Measurements from ENCODE around the gene PLAC8L1. TPM values are rescaled to one million over a fixed set of nuclear protein-coding genes. Genes with fewer than 3 reads are reported as not detected.

PLAC8L1 gene, protein sequence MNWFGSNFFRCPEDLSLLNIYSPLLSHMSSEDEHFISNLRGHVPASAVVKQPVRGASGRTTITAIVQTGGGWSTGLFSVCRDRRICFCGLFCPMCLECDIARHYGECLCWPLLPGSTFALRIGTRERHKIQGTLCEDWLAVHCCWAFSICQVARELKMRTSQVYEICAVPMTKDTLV
- total RNA-seq (2021; fragmentation: NEBNext Ultra II Directional; extraction: Animal tissue kit (Norgen Biotek cat#: 25700)): under 1 TPM in 3 of 6 experiments, not detected in 3; 0.38 to 0.61 (median 0.46) TPM
- long read RNA-seq: 0 reads

DNA sequence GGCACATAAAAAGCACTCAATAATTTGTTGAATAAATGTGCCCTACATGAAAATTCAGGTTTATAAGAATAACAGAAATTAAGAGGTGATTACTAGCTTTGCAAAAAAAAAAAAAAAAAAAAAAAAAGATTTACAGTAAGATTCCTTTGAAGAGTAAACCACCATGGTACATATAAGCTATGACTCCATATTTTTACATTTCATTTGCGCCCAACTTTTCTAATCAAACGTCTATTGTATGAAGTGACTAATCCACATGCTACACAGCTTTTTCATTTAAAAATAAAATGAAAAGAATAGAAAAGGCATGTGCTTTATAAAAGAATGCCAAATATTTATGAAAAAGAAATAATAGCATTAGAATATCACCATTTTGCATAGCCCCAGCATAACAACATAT lies at the start of gene PLAC8L1:
TSS of gene PLAC8L1 (minus strand) at position 101 of the 400 bp plus-strand sequence. CDS start 1,266 bp downstream, outside the sequence.
- no peak for DNase-seq
- Mint-ChIP-seq H3K27me3 (ENCODE audit: insufficient read depth) (no peaks in the 10 kb centered on the region), H3K4me3 (no peak within 1 kb of the TSS), H3K4me1 (ENCODE audit: low read depth) (peaks cover 6% of the 10 kb centered on the region), H3K27ac (no peak within 1 kb of the TSS), H3K9me3 (no peaks in the 10 kb centered on the region), H3K36me3 (ENCODE audit: low read depth) (peaks cover 6% of the 10 kb centered on the region; the same call in 1 of the 2 replicates)
- TF ChIP-seq, protein P1, sequence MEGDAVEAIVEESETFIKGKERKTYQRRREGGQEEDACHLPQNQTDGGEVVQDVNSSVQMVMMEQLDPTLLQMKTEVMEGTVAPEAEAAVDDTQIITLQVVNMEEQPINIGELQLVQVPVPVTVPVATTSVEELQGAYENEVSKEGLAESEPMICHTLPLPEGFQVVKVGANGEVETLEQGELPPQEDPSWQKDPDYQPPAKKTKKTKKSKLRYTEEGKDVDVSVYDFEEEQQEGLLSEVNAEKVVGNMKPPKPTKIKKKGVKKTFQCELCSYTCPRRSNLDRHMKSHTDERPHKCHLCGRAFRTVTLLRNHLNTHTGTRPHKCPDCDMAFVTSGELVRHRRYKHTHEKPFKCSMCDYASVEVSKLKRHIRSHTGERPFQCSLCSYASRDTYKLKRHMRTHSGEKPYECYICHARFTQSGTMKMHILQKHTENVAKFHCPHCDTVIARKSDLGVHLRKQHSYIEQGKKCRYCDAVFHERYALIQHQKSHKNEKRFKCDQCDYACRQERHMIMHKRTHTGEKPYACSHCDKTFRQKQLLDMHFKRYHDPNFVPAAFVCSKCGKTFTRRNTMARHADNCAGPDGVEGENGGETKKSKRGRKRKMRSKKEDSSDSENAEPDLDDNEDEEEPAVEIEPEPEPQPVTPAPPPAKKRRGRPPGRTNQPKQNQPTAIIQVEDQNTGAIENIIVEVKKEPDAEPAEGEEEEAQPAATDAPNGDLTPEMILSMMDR (IDR thresholded peaks at IDR 0.05): no peak

DNA sequence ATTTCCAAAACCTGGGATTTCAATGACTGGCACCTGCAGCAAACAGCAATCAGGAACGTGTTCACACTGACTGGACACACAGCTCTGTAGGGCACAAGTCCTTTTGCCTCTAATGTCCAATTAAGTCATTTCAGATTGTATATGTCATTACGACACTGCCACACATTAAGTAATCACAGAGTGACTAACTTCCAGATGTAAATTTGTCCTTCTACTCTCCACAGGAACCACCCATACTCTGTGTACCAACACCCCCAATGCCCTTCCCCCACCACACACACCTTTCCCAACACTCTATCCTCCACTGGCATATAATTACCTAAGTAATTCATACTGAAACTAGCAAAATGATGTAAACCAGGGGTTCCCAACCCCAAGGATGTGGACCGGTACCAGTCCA lies 46.6 kb upstream of the PLAC8L1 start:
- H3K4me1 Mint-ChIP-seq (ENCODE audit: low read depth): no peaks in the 10 kb centered on the region
- TF ChIP-seq, protein P1 (IDR thresholded peaks at IDR 0.05): no peak
- peaks cover 45% of the 10 kb centered on the region for H3K36me3 Mint-ChIP-seq (ENCODE audit: low read depth)
- no peak overlapping the region for H3K27ac Mint-ChIP-seq
- DNase-seq: no peak
- no peaks in the 10 kb centered on the region for H3K27me3 Mint-ChIP-seq (ENCODE audit: insufficient read depth)
- H3K4me3 Mint-ChIP-seq: no peak overlapping the region
- H3K9me3 Mint-ChIP-seq: no peaks in the 10 kb centered on the region

DNA sequence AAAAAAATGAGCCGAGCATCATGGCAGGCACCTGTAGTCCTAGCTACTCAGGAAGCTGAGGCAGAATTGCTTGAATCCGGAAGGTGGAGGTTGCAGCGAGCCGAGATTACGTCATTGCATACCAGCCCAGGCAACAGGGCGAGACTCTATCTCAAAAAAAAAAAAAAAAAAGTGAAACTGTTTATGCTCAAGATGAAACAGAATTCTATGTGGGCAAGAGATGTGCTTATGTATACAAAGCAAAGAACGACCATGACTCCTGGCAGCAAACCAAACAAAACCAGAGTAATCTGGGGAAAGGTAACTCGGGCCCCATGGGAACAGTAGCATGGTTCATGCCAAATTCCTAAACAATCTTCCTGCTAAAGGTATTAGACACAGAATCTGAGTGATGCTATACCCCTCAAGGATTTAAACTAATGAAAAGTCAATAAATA lies 32.6 kb upstream of the PLAC8L1 start:
- Mint-ChIP-seq H3K9me3 (no peaks in the 10 kb centered on the region), H3K27ac (no peak overlapping the region)
- no peak for DNase-seq

DNA sequence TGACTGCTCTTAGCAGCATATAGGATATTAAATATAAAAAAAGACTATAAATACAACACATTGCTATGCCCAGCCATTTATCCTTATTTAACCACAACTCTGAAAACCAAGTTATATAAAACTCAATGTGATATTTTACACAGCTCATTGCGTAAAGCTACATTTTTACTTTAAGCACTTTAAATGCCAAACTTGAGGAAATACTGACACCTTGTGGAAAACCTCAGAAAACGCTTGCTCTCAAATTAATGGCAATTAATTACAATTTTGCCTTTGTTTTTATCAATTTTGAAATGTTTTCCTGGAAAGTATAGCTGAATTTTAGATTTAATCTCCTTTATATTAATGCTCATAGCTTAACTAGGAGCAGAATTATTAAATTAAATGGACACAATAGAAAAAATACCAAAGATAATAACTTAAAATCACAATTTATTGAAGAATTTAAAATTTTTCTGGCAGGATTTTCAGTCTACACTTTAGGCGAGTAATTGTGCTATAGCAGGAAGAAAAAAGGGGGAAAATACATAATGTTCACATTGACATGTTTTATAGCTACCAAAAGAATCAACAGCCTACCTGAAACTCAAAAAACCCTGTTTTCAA lies 25.2 kb upstream of the PLAC8L1 start:
- peak; percentile 31 for DNase-seq
- Mint-ChIP-seq H3K9me3 (no peaks in the 10 kb centered on the region), H3K36me3 (ENCODE audit: low read depth) (peaks cover 15% of the 10 kb centered on the region), H3K27me3 (ENCODE audit: insufficient read depth) (peaks cover 2% of the 10 kb centered on the region), H3K4me3 (no peak overlapping the region), H3K4me1 (ENCODE audit: low read depth) (no peaks in the 10 kb centered on the region), H3K27ac (no peak overlapping the region)
- TF ChIP-seq, protein P1 (IDR thresholded peaks at IDR 0.05): peak; percentile 83

More for the DNA sequence above, 32.6 kb upstream of the PLAC8L1 start:
- TF ChIP-seq, protein P1 (IDR thresholded peaks at IDR 0.05): no peak
- Mint-ChIP-seq H3K4me1 (ENCODE audit: low read depth) (no peaks in the 10 kb centered on the region), H3K4me3 (no peak overlapping the region), H3K36me3 (ENCODE audit: low read depth) (peaks cover 20% of the 10 kb centered on the region; the same call in 1 of the 2 replicates), H3K27me3 (ENCODE audit: insufficient read depth) (peaks cover 2% of the 10 kb centered on the region)

DNA sequence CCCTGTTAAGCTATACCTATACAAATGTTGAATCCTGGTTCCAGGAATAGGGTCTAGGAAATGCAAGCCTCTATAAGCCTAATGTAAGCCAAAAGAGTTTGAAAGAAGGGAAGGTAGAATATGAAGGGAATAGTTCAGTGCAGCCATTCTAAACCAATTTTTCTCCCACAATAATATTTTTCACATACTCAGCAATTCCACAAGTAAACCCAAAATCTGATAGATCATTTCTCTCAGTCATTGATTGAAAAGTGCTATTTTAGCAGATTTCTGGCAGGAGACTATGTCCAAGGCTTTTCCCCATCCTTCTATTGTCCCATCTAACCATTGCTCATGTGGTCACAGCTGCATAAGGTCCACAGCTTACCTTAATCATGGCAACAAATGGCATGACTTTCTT lies 20.7 kb upstream of the PLAC8L1 start:
- Mint-ChIP-seq H3K4me3 (no peak overlapping the region), H3K9me3 (no peaks in the 10 kb centered on the region), H3K36me3 (ENCODE audit: low read depth) (peaks cover 39% of the 10 kb centered on the region), H3K4me1 (ENCODE audit: low read depth) (no peaks in the 10 kb centered on the region), H3K27me3 (ENCODE audit: insufficient read depth) (no peaks in the 10 kb centered on the region), H3K27ac (peak overlapping the region; percentile 22; the same call in 1 of the 2 replicates)
- no peak for DNase-seq
- TF ChIP-seq, protein P1 (IDR thresholded peaks at IDR 0.05): no peak

All from HFFc6 (cell line).